ENCODE results near the gene SLN.

The SLN gene

GRCh38 chr11:107719557-107720302 is 7.9 kb upstream of the SLN start:
- no peak for DNase-seq (ENCODE audit: low spot score)

GRCh38 chr11:107719073-107719472 is 7.2 kb upstream of the SLN start:
- no peak for DNase-seq (ENCODE audit: low spot score)

DNA sequence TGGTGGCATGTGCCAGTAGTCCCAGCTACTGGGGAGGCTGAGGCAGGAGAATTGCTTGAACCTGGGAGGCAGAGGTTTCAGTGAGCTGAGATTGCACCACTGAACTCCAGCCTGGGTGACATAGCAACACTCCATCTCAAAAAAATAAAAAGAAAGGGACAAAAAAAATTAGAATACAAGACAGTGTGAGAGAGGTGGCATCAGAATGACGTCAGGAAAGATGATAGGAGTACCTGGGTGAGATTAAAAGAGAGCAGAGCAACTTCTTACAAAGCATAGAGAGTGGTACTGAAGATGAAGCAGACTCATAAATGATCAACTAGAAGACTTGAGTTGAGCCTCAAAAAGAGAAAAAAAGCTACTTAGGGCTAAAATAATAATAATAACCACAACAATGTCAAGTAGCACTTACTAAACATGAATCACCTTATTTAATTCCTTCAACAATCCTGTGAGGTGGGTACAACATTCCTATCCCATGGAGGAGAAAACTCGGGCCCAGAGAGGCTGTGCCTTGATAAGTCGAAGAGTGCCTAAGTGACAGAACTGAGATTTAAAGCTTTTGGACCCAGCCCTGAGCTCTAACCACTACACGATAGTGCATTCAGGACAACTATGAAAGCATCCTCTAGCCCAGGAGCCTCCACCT is 5.2 kb upstream of the SLN start:
- no peak for DNase-seq (ENCODE audit: low spot score)

DNA sequence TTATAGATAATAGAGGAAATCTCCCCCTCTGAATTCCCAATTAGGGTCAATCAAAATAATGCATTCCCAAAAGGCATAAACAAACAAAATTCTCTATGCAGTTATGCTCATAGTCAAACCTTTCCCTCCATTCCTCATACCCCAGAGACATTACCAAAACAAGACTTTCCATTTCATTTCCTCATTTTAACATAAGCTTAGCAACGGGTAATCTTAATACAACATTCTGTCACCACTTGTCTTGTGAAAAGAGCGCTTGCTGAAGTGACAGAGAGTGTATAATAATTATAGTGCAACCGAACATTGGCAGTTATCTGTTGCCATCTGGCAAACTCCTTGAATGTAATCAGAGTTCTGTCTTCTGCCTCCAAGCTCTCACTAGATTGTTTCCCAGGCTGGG is 1.2 kb upstream of the SLN start:
- no peak for DNase-seq (ENCODE audit: low spot score)

GRCh38 chr11:107710301-107710700 is 1.6 kb downstream of the SLN start:
- DNase-seq (ENCODE audit: low spot score): no peak

- no peak for DNase-seq (ENCODE audit: low spot score)
These were observed 3.1 kb downstream of the SLN start for GRCh38 chr11:107708792-107709191.

GRCh38 chr11:107707807-107708206 is 4.0 kb downstream of the SLN start:
- DNase-seq (ENCODE audit: low spot score): no peak

- DNase-seq (ENCODE audit: low spot score): no peak
These were observed 4.6 kb downstream of the SLN start for GRCh38 chr11:107707215-107707671.

- DNase-seq (ENCODE audit: low spot score): no peak
These were observed 5.3 kb downstream of the SLN start for GRCh38 chr11:107706531-107706930.

DNA sequence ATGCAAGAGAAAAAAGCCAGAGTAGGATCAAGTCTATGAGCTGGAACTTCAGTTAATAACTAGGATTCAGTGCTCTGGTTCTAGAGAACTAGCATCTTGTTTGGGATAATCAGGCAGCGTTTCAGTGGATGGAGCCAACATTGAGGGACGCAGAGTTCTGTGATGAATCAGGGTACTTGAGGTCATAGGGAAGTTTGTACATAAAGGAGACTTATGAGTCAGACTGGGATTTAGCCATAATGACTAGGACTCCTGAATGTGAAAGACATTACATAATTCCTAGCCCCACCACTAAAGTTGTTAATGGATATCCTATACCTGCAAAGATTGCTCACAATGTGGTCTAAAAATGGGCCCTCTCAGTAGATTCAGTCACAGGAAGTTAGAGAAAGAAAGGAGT is 6.8 kb downstream of the SLN start:
- DNase-seq (ENCODE audit: low spot score): peak; percentile 17

DNA sequence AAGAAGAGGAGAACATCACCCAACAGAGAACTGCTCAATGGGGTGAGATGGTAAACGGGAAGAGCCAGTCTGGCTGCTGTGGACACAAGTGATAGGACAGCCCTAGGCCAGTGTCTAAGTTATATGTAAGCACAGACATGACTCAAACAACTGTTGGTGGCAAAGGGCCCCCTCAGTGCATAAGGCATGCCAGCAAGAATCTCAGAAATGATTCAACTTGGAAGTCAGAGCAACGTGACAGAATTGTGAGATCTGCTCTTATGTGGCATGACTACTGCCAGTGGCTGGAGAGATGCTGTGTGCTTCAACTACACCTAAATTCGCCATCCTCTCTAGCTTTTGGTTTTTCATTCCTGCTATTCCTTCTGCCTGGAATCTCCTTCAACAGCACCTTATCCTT is 7.4 kb downstream of the SLN start:
- no peak for DNase-seq (ENCODE audit: low spot score)

- DNase-seq (ENCODE audit: low spot score): no peak
These were observed 9.1 kb downstream of the SLN start for GRCh38 chr11:107702723-107703122.

- DNase-seq (ENCODE audit: low spot score): no peak
These were observed 9.7 kb downstream of the SLN start for GRCh38 chr11:107702109-107702660.

DNA sequence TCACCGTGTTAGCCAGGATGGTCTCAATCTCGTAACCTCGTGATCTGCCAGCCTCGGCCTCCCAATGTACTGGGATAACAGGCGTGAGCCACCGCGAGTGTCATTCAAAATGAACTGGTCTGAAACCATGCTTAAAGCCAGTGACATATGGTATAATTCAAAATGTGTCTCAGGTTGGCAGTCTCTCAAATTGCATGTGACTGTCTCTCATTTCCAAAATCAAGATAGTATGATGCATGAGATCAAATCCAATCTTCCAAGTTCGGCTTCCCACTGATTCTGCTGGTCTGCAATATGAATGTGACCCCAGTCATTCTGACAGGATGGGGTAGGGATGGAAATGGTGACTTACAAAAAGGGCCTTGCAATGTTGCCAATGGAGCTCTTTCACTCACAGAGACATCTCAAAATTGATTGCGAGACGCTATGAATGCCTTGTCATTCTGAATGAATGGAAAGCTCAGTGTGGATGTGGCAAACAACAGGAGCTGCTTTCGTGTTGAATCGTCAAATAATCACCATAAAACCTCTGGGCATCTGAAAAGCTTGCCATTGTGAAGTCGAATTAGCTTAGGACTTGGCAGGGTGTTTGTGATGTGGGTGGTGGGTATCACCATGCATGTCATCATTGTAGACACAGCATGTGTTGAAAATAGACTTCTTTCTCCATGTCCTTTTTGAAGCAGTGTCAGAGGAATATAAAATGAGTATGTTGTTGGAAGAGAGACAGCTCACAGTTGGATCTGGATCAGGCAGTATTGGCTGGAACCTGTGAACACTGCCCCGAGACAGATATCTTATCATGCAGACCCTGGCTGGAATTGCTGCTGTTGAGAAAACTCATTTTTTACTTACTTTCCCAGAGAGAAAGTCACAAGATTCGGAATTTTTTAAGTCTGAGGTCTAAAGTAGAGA is 12.2 kb downstream of the SLN start:
- DNase-seq (ENCODE audit: low spot score): no peak

DNA sequence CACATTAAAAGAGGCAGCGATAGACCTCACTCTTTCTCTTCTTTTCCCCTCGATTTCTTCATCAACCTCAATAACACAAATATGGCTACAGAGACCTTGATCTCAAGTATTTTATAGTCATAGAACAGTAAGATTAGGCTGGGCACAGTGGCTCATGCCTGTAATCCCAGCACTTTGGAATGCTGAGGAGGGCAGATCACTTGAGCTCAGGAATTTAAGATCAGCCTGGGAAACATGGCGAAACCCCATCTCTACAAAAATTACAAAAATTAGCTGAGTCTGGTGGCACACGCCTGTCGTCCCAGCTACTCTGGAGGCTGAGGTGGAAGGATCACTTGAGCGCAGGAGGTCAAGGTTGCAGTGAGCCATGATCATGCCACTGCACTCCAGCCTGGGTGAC is 14.6 kb downstream of the SLN start:
- no peak for DNase-seq (ENCODE audit: low spot score)

DNA sequence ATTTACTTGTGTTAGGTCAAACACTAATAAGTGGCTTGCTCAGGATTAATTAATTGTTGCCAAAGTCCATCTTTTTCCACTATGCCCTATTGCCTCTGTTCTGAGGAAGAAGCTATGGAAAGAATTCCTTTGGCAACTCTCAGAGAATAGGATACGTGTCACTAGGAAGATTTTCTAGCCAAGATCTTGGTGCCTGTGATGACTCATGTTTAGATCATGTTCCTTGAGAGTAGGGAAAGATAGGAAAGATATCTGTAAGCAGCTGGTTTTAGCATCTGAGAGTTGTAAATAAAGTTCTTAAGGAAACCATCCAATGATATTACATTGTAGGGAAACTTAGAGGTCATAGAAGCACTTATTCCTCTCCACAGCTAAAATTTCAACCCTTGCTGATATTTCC is 15.7 kb downstream of the SLN start:
- peak; percentile 24 for DNase-seq (ENCODE audit: low spot score)

DNA sequence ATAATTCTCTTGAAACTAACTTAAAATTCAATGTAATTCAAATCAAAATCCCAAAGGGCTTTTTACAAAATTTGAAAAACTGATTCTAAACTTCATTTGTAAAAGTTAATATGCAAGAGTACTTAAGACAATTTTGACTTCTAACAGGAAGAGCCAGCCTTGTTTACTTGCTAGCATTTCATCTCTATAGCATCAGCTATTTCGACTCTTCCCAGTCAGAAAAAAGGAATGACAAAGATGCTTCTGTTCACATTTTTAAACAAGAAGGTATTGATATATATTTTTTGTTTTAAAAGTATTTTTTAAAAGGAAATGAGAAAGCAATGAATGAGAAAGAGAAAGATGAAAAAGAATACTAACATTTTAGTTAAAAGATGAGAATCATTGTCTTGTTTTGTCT is 16.4 kb downstream of the SLN start:
- no peak for DNase-seq (ENCODE audit: low spot score)

GRCh38 chr11:107691000-107691750 is 20.7 kb downstream of the SLN start:
- no peak for DNase-seq (ENCODE audit: low spot score)

DNA sequence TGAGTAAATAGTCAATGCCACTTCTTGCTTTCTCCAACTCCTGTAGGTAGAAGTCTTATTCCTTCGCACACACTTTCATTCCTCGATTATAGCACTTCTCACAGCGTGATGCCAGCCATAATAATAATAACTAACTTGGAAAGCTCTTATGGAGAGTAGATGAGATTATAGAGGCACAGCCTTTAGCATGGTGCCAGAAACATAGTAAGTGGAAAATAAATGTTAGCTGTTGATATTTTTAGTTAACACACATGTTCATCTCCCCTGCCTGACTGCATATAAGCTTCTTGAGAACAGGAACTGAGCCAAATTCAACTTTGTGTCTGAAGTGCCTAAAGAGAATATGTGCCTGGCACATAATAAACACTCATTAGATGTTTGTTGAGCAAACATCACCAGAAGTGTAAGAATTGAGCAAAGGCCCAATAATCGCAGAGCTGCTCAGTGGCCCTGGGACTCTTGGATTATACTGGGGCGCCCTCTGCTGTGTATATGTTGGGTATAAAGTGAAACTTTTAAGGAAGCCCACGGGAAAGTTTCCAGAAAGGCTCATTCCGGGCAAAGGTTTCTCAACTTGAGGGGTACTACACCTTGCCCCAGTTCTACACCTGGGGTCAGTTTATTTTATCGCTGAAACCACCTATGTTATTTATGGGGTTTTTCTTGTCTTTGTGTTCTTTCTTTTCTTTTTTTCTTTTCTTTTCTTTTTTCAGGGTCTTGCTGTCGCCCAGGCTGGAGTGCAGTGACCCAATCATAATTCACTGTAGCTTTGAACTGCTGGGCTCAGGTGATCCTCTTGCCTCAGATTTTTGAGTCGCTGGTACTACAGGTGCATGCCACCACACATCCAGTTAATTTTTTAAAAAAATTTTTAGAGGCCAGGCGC is 22.3 kb downstream of the SLN start:
- peak; percentile 58 for DNase-seq (ENCODE audit: low spot score)

DNA sequence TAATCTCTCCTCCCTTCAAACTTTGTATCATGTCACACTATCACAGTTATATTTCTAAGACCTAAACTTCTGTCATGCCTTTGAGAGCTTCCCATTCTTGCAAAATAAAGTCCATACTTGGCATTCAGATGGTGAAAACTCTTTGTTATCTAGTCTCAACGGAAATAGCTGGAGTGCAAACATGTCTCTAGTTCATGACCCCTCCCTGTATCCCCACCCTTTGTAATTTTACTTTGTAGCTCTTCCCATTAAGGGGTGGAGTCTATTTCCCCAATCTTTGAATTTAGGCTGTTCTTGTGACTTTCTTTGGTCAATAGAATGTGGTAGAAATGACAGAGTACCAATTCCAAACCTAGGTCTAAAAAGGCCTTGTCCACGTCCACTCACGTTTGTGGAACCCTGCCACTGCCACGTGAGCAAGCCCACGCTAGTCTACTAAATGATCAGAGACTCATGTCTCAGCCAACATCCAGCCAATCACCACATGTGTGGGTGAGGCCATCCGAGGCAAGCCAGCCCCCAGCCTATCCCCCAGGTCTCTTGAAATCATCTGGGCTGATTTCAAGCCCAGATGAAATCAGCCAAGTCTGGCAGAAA is 23.4 kb downstream of the SLN start:
- DNase-seq (ENCODE audit: low spot score): no peak
